ENCODE measurements around the gene CRACR2B.

GRCh38 chr11:868394-868793, 40.7 kb downstream of the CRACR2B start:
- TF ChIP-seq CTCF (IDR thresholded peaks at IDR 0.05) (no peak), POLR2AphosphoS5 (IDR thresholded peaks at IDR 0.05) (no peak), POLR2A (IDR thresholded peaks at IDR 0.05) (no peak)
